ENCODE measurements around the gene OPRD1.
A peak's percentile ranks its signal among the peaks of the same experiment; 100 is the strongest.
"Not testable (repeated sequence)": the region's sequence is repeated elsewhere in the genome, so short reads cannot be mapped to it uniquely, and the experiment has no call there.

The OPRD1 gene

DNA sequence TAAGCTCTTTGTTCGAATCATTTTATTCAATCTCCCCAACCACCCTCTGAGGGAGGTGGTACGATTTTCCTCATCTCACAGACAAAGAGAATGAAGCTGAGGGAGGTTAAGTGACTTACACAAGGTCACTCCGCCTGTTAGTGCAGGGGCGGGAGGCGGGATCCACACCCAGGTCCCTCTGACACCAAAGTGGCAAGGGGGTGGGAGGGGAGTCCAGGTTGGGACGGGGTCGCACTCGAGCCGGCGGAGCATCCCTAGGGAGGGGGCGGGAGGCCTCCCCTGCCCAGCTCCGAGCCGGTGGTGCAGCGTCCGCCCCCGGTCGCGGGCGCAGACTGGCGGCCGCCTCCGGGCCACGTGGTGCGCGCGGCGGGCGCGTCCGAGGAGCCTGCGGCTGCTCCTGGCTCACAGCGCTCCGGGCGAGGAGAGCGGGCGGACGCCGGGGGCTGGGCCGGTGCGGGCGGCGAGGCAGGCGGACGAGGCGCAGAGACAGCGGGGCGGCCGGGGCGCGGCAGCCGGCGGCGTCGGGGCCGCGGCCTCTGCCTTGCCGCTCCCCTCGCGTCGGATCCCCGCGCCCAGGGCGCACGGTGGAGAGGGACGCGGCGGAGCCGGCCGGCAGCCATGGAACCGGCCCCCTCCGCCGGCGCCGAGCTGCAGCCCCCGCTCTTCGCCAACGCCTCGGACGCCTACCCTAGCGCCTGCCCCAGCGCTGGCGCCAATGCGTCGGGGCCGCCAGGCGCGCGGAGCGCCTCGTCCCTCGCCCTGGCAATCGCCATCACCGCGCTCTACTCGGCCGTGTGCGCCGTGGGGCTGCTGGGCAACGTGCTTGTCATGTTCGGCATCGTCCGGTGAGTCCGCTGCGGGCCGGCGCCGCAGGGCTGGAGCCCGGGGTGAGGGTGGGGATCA, at the start of gene OPRD1:
Gene OPRD1 (plus strand): TSS at position 405 of the 903 bp plus-strand sequence. CDS start 214 bp downstream, at position 619.
- H3K4me1 ChIP-seq (ENCODE audit: control insufficient read depth, insufficient read depth, low read length), result peaks cover 19% of the 10 kb centered on the region
- peak within 1 kb of the TSS; percentile 65 for H3K4me3 ChIP-seq (ENCODE audit: low read depth, low read length)
- peaks cover 52% of the 10 kb centered on the region for H3K27me3 ChIP-seq (ENCODE audit: control insufficient read depth, insufficient read depth, low read length)
- H3K9me3 ChIP-seq (ENCODE audit: control insufficient read depth, insufficient read depth, low read depth, low read length), result peaks cover 7% of the 10 kb centered on the region; the same call in 1 of the 2 replicates
- peak within 1 kb of the TSS; percentile 25 for H3K9ac ChIP-seq (ENCODE audit: low read length)
- no peaks in the 10 kb centered on the region for H3K36me3 ChIP-seq (ENCODE audit: control insufficient read depth, insufficient read depth, low read length)
- no peak within 1 kb of the TSS for H3K27ac ChIP-seq (ENCODE audit: low read depth, low read length)

GRCh38 chr1:28766532-28767183, 45.3 kb upstream of the OPRD1 start:
- Histone ChIP-seq H3K4me3 (ENCODE audit: low read depth, low read length) (no peak overlapping the region), H3K36me3 (ENCODE audit: control insufficient read depth, insufficient read depth, low read length) (peaks cover 57% of the 10 kb centered on the region), H3K4me1 (ENCODE audit: control insufficient read depth, insufficient read depth, low read length) (no peaks in the 10 kb centered on the region), H3K9me3 (ENCODE audit: control insufficient read depth, insufficient read depth, low read depth, low read length) (no peaks in the 10 kb centered on the region), H3K9ac (ENCODE audit: low read length) (no peak overlapping the region), H3K27ac (ENCODE audit: low read depth, low read length) (no peak overlapping the region), H3K27me3 (ENCODE audit: control insufficient read depth, insufficient read depth, low read length) (no peaks in the 10 kb centered on the region)

- Histone ChIP-seq H3K27ac (ENCODE audit: low read depth, low read length) (no peak overlapping the region), H3K27me3 (ENCODE audit: control insufficient read depth, insufficient read depth, low read length) (no peaks in the 10 kb centered on the region), H3K36me3 (ENCODE audit: control insufficient read depth, insufficient read depth, low read length) (peaks cover 64% of the 10 kb centered on the region), H3K9ac (ENCODE audit: low read length) (no peak overlapping the region), H3K4me1 (ENCODE audit: control insufficient read depth, insufficient read depth, low read length) (no peaks in the 10 kb centered on the region), H3K4me3 (ENCODE audit: low read depth, low read length) (no peak overlapping the region), H3K9me3 (ENCODE audit: control insufficient read depth, insufficient read depth, low read depth, low read length) (no peaks in the 10 kb centered on the region)
Observed at GRCh38 chr1:28770601-28771165, 41.3 kb upstream of the OPRD1 start.

DNA sequence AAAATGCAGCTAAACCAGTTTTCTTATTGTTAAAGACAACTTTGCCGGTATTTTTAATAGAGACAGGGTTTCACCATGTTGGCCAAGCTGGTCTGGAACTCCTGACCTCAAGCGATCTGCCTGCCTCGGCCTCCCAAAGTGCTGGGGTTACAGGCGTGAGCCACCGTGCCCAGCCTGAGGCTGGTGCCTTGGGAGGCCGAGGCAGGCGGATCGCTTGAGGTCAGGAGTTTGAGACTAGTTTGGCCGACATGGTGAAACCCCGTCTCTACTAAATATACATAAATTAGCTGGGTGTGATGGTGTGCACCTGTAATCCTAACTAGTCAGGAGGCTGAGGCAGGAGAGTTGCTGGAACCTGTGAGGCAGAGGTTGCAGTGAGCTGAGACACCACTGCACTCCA, 40.0 kb upstream of the OPRD1 start:
- not testable (repeated sequence) for H3K4me3 ChIP-seq (ENCODE audit: low read depth, low read length); H3K4me1 ChIP-seq (ENCODE audit: control insufficient read depth, insufficient read depth, low read length)
- H3K36me3 ChIP-seq (ENCODE audit: control insufficient read depth, insufficient read depth, low read length), result peaks cover 52% of the 10 kb centered on the region

GRCh38 chr1:28773105-28773504, 38.9 kb upstream of the OPRD1 start:
- no peaks in the 10 kb centered on the region for H3K27me3 ChIP-seq (ENCODE audit: control insufficient read depth, insufficient read depth, low read length)
- no peak overlapping the region for H3K9ac ChIP-seq (ENCODE audit: low read length)
- H3K36me3 ChIP-seq (ENCODE audit: control insufficient read depth, insufficient read depth, low read length), result peaks cover 48% of the 10 kb centered on the region
- no peak overlapping the region for H3K4me3 ChIP-seq (ENCODE audit: low read depth, low read length)
- H3K4me1 ChIP-seq (ENCODE audit: control insufficient read depth, insufficient read depth, low read length), result no peaks in the 10 kb centered on the region
- H3K27ac ChIP-seq (ENCODE audit: low read depth, low read length), result no peak overlapping the region
- H3K9me3 ChIP-seq (ENCODE audit: control insufficient read depth, insufficient read depth, low read depth, low read length), result no peaks in the 10 kb centered on the region

More for the DNA sequence above, 40.0 kb upstream of the OPRD1 start:
- not testable (repeated sequence) for H3K9me3 ChIP-seq (ENCODE audit: control insufficient read depth, insufficient read depth, low read depth, low read length); H3K27ac ChIP-seq (ENCODE audit: low read depth, low read length); H3K27me3 ChIP-seq (ENCODE audit: control insufficient read depth, insufficient read depth, low read length); H3K9ac ChIP-seq (ENCODE audit: low read length)

- no peaks in the 10 kb centered on the region for H3K27me3 ChIP-seq (ENCODE audit: control insufficient read depth, insufficient read depth, low read length)
- H3K36me3 ChIP-seq (ENCODE audit: control insufficient read depth, insufficient read depth, low read length), result peaks cover 30% of the 10 kb centered on the region
- no peaks in the 10 kb centered on the region for H3K9me3 ChIP-seq (ENCODE audit: control insufficient read depth, insufficient read depth, low read depth, low read length)
- H3K4me1 ChIP-seq (ENCODE audit: control insufficient read depth, insufficient read depth, low read length), result no peaks in the 10 kb centered on the region
- H3K27ac ChIP-seq (ENCODE audit: low read depth, low read length), result no peak overlapping the region
- no peak overlapping the region for H3K9ac ChIP-seq (ENCODE audit: low read length)
- no peak overlapping the region for H3K4me3 ChIP-seq (ENCODE audit: low read depth, low read length)
Observed at GRCh38 chr1:28775121-28775942, 36.6 kb upstream of the OPRD1 start.

DNA sequence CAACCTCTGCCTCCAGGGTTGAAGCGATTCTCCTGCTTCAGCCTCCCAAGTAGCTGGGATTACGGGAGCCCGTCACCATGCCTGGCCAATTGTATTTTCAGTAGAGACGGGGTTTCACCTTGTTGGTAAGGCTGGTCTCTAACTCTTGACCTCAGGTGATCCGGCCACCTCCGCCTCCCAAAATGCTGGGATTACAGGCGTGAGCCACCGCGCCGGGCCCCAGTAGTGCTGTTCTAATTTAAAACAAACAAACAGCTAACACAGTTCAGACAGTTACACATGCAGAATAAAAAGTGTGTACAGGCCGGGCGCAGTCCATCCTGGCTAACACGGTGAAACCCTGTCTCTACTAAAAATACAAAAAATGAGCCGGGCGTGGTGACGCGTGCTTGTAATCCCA, 35.6 kb upstream of the OPRD1 start:
- no peak overlapping the region for H3K27ac ChIP-seq (ENCODE audit: low read depth, low read length)
- H3K9ac ChIP-seq (ENCODE audit: low read length), result no peak overlapping the region
- H3K27me3 ChIP-seq (ENCODE audit: control insufficient read depth, insufficient read depth, low read length), result no peaks in the 10 kb centered on the region
- H3K4me3 ChIP-seq (ENCODE audit: low read depth, low read length), result no peak overlapping the region
- peaks cover 20% of the 10 kb centered on the region for H3K36me3 ChIP-seq (ENCODE audit: control insufficient read depth, insufficient read depth, low read length)
- H3K9me3 ChIP-seq (ENCODE audit: control insufficient read depth, insufficient read depth, low read depth, low read length), result no peaks in the 10 kb centered on the region
- peaks cover under 1% of the 10 kb centered on the region; the same call in 1 of the 2 replicates for H3K4me1 ChIP-seq (ENCODE audit: control insufficient read depth, insufficient read depth, low read length)

GRCh38 chr1:28778021-28778420, 33.9 kb upstream of the OPRD1 start:
- Histone ChIP-seq H3K4me3 (ENCODE audit: low read depth, low read length) (no peak overlapping the region), H3K9me3 (ENCODE audit: control insufficient read depth, insufficient read depth, low read depth, low read length) (no peaks in the 10 kb centered on the region), H3K9ac (ENCODE audit: low read length) (no peak overlapping the region), H3K4me1 (ENCODE audit: control insufficient read depth, insufficient read depth, low read length) (peaks cover 10% of the 10 kb centered on the region; the same call in 1 of the 2 replicates), H3K27me3 (ENCODE audit: control insufficient read depth, insufficient read depth, low read length) (no peaks in the 10 kb centered on the region), H3K27ac (ENCODE audit: low read depth, low read length) (no peak overlapping the region), H3K36me3 (ENCODE audit: control insufficient read depth, insufficient read depth, low read length) (peaks cover 8% of the 10 kb centered on the region)

- Histone ChIP-seq H3K27ac (ENCODE audit: low read depth, low read length) (no peak overlapping the region), H3K9ac (ENCODE audit: low read length) (no peak overlapping the region), H3K4me1 (ENCODE audit: control insufficient read depth, insufficient read depth, low read length) (peaks cover 10% of the 10 kb centered on the region; the same call in 1 of the 2 replicates), H3K4me3 (ENCODE audit: low read depth, low read length) (no peak overlapping the region), H3K36me3 (ENCODE audit: control insufficient read depth, insufficient read depth, low read length) (no peaks in the 10 kb centered on the region; the same call in 1 of the 2 replicates), H3K9me3 (ENCODE audit: control insufficient read depth, insufficient read depth, low read depth, low read length) (no peaks in the 10 kb centered on the region), H3K27me3 (ENCODE audit: control insufficient read depth, insufficient read depth, low read length) (no peaks in the 10 kb centered on the region)
Observed at GRCh38 chr1:28779751-28780408, 32.1 kb upstream of the OPRD1 start.

- no peaks in the 10 kb centered on the region for H3K9me3 ChIP-seq (ENCODE audit: control insufficient read depth, insufficient read depth, low read depth, low read length)
- no peaks in the 10 kb centered on the region for H3K27me3 ChIP-seq (ENCODE audit: control insufficient read depth, insufficient read depth, low read length)
- H3K36me3 ChIP-seq (ENCODE audit: control insufficient read depth, insufficient read depth, low read length), result no peaks in the 10 kb centered on the region
- no peak overlapping the region for H3K27ac ChIP-seq (ENCODE audit: low read depth, low read length)
- H3K4me1 ChIP-seq (ENCODE audit: control insufficient read depth, insufficient read depth, low read length), result peaks cover 10% of the 10 kb centered on the region; the same call in 1 of the 2 replicates
- H3K9ac ChIP-seq (ENCODE audit: low read length), result no peak overlapping the region
- H3K4me3 ChIP-seq (ENCODE audit: low read depth, low read length), result no peak overlapping the region
Observed at GRCh38 chr1:28781305-28781704, 30.7 kb upstream of the OPRD1 start.

All from HUES6 (cell line).